HepG2 (cell line): ENCODE data around the gene PAPOLB. TPM values are rescaled to one million over a fixed set of nuclear protein-coding genes. Genes with fewer than 3 reads are reported as not detected.

ENCODE experiments used
- ASH2L ChIP-seq: fragments of 300-600, 200-600 bp; sonication (generic); IDR thresholded peaks from 2 replicates; pipeline ENCODE4 v1.7.0; 2017; ENCODE audit warnings: low read depth, mild to moderate bottlenecking, moderate library complexity, mixed read lengths, low read length; ENCODE audit not compliant: insufficient read length
- BRF2 ChIP-seq: sonication (generic); formaldehyde crosslinking; IDR thresholded peaks from 2 replicates; pipeline ENCODE4 v1.8.1; 2022; ENCODE audit warnings: mild to moderate bottlenecking, missing genetic modification reagents
- EEA1 ChIP-seq: sonication (generic); formaldehyde crosslinking; IDR thresholded peaks from 2 replicates; pipeline ENCODE4 v1.5.1; 2020; ENCODE audit warnings: mild to moderate bottlenecking, missing genetic modification reagents, borderline replicate concordance
- ELK4 ChIP-seq: sonication (generic); formaldehyde crosslinking; IDR thresholded peaks from 2 replicates; pipeline ENCODE4 v1.9.0; 2021; ENCODE audit warnings: missing genetic modification reagents, borderline replicate concordance
- FOXK1 ChIP-seq: sonication (generic); formaldehyde crosslinking; IDR thresholded peaks from 2 replicates; pipeline ENCODE4 v1.4.0; 2020; ENCODE audit warnings: low read depth, missing genetic modification reagents, borderline replicate concordance
- HDAC1 ChIP-seq: sonication (generic); formaldehyde crosslinking; IDR thresholded peaks from 2 replicates; pipeline ENCODE4 v1.5.1; 2020; ENCODE audit warnings: mild to moderate bottlenecking, missing genetic modification reagents
- HNRNPH1 ChIP-seq: fragments of 200-400 bp; formaldehyde crosslinking; optimal IDR thresholded peaks from 2 replicates; pipeline ENCODE3; 2017; ENCODE audit warnings: mild to moderate bottlenecking, low read depth, low read length
- KLF15 ChIP-seq: sonication (generic); formaldehyde crosslinking; IDR thresholded peaks from 2 replicates; pipeline ENCODE4 v1.8.1; 2023; ENCODE audit warnings: borderline replicate concordance, mild to moderate bottlenecking, inconsistent platforms, missing genetic modification reagents, mixed read lengths
- NAIF1 ChIP-seq: sonication (generic); formaldehyde crosslinking; IDR thresholded peaks from 2 replicates; pipeline ENCODE4 v1.5.0; 2020; ENCODE audit warnings: mild to moderate bottlenecking, missing genetic modification reagents, borderline replicate concordance
- POLR2AphosphoS5 ChIP-seq: IDR thresholded peaks from 2 replicates; pipeline ENCODE4 v1.6.1; 2012; ENCODE audit warnings: low read depth, low read length
- RAD21 ChIP-seq: fragments of 450-650 bp; formaldehyde crosslinking; IDR thresholded peaks from 2 replicates; pipeline ENCODE4 v1.5.0; 2020; ENCODE audit warnings: mild to moderate bottlenecking
- RERE ChIP-seq: IDR thresholded peaks from 2 replicates; pipeline ENCODE4 v1.6.1; 2016; ENCODE audit warnings: low read depth, missing genetic modification reagents, missing compliant biosample characterization
- SMARCC2 ChIP-seq: fragments of 450-650 bp; IDR thresholded peaks from 2 replicates; pipeline ENCODE4 v1.6.1; 2017; ENCODE audit warnings: antibody characterized with exemption, mild to moderate bottlenecking
- TBX3 ChIP-seq: fragments of 450-650 bp; IDR thresholded peaks from 2 replicates; pipeline ENCODE4 v1.6.1; 2017; ENCODE audit warnings: antibody characterized with exemption, mild to moderate bottlenecking, inconsistent platforms, borderline replicate concordance
- THRA ChIP-seq: sonication (generic); formaldehyde crosslinking; IDR thresholded peaks from 2 replicates; pipeline ENCODE4 v1.4.0; 2020; ENCODE audit warnings: missing genetic modification reagents, borderline replicate concordance
- ZBTB26 ChIP-seq: IDR thresholded peaks from 2 replicates; pipeline ENCODE4 v1.6.1; 2016; ENCODE audit warnings: missing compliant biosample characterization, missing genetic modification reagents, borderline replicate concordance
- ZKSCAN1 ChIP-seq: fragments of 150-350 bp; IDR thresholded peaks from 2 replicates; pipeline ENCODE4 v1.6.1; 2014; ENCODE audit warnings: low read length
- ZNF180 ChIP-seq: sonication (generic); formaldehyde crosslinking; IDR thresholded peaks from 2 replicates; pipeline ENCODE4 v1.4.0; 2020; ENCODE audit warnings: low read depth, missing genetic modification reagents, borderline replicate concordance
- ZNF749 ChIP-seq: sonication (generic); formaldehyde crosslinking; IDR thresholded peaks from 2 replicates; pipeline ENCODE4 v1.8.0; 2022; ENCODE audit warnings: mild to moderate bottlenecking, missing genetic modification reagents, moderate library complexity, borderline replicate concordance
- ZNF83 ChIP-seq: sonication (generic); formaldehyde crosslinking; IDR thresholded peaks from 2 replicates; pipeline ENCODE4 v1.4.0; 2020; ENCODE audit warnings: missing genetic modification reagents, mild to moderate bottlenecking, borderline replicate concordance
- polyA plus RNA-seq, 8 experiments: library from polyadenylated mRNA; depleted of rRNA in 3 of 8; stranded (reverse) in 7 of 8; unstranded in 1 of 8; fragments of >200 nt; fragmentation: Illumina TruSeq in 4 of 8; extraction: Trizol in 4 of 8; gene quantifications; 2 replicates each; pipeline versions ENCODE4 v1.2.1 to v1.2.3, GENCODE V29; 2011 to 2016; ENCODE audit warnings: low read depth in 4 of 8, missing spikeins in 1 of 8, mixed read lengths in 1 of 8; ENCODE audit not compliant: insufficient read depth in 1 of 8
- total RNA-seq, 5 experiments: library from RNA; depleted of rRNA; stranded (reverse); fragments of >200 nt; fragmentation: Illumina TruSeq; extraction: Trizol; gene quantifications; 2 replicates each; pipeline ENCODE4 v1.2.3, GENCODE V29; 2016; ENCODE audit warnings: low read depth in 1 of 5

PAPOLB gene
- total and polyA plus RNA-seq, 2 of the 13 experiments (the other 11 are each of a cell fraction or from before 2014, with no cell fraction given) = not detected

GRCh38 chr7:4830176-4830575, 31.7 kb downstream of the PAPOLB start (continued):
- no peak for TF ChIP-seq RERE (CRISPR knock-in tag)
- no peak for TF ChIP-seq ASH2L
- peak; percentile 28; the same call in 1 of the 2 replicates for TF ChIP-seq FOXK1 (CRISPR knock-in tag)
- no peak for TF ChIP-seq TBX3
- TF ChIP-seq ZNF749 = no peak
- TF ChIP-seq NAIF1 (CRISPR knock-in tag) = no peak
- TF ChIP-seq ZKSCAN1 = no peak
- no peak for TF ChIP-seq ZNF180
- no peak for TF ChIP-seq KLF15 (CRISPR knock-in tag)
- no peak for TF ChIP-seq POLR2AphosphoS5
- TF ChIP-seq EEA1 (CRISPR knock-in tag) = no peak
- TF ChIP-seq ELK4 (CRISPR knock-in tag) = no peak
- TF ChIP-seq ZBTB26 (CRISPR knock-in tag) = no peak
- 0 out of 2 replicates have a peak, but pooled peaks have one; percentile 45 for TF ChIP-seq HDAC1 (CRISPR knock-in tag)
- no peak for TF ChIP-seq ZNF83
- TF ChIP-seq THRA = peak; percentile 58; the same call in 1 of the 2 replicates
- TF ChIP-seq RAD21 (CRISPR knock-in tag) = peak; percentile 96
- no peak for TF ChIP-seq SMARCC2
- no peak for TF ChIP-seq BRF2 (CRISPR knock-in tag)
- no peak for TF ChIP-seq HNRNPH1
